HEK293 (cell line): Measurements from ENCODE around the gene NOVA2.
A peak's percentile ranks its signal among the peaks of the same experiment; 100 is the strongest.

ENCODE experiments used
- GLIS1 ChIP-seq: fragments of 450-650 bp; formaldehyde crosslinking; IDR thresholded peaks from 2 replicates; pipeline ENCODE4 v1.5.1; 2016; ENCODE audit warnings: missing biosample characterization, missing genetic modification characterization
- GLIS2 ChIP-seq: fragments of 450-650 bp; formaldehyde crosslinking; IDR thresholded peaks from 2 replicates; pipeline ENCODE4 v1.5.1; 2016; ENCODE audit warnings: missing biosample characterization, missing genetic modification characterization
- KLF10 ChIP-seq: fragments of 450-650 bp; IDR thresholded peaks from 2 replicates; pipeline ENCODE4 v1.5.1; 2018; ENCODE audit warnings: missing biosample characterization, mild to moderate bottlenecking, missing genetic modification characterization
- KLF9 ChIP-seq: fragments of 450-650 bp; formaldehyde crosslinking; IDR thresholded peaks from 2 replicates; pipeline ENCODE4 v1.5.1; 2016; ENCODE audit warnings: missing biosample characterization, missing genetic modification characterization, low read depth
- PRDM1 ChIP-seq: fragments of 450-650 bp; formaldehyde crosslinking; IDR thresholded peaks from 2 replicates; pipeline ENCODE4; 2016; ENCODE audit warnings: missing biosample characterization, missing genetic modification characterization
- REPIN1 ChIP-seq: fragments of 450-650 bp; formaldehyde crosslinking; IDR thresholded peaks from 2 replicates; pipeline ENCODE4 v1.5.1; 2017; ENCODE audit warnings: missing biosample characterization, missing genetic modification characterization, low read depth
- SP2 ChIP-seq: fragments of 450-650 bp; formaldehyde crosslinking; IDR thresholded peaks from 2 replicates; pipeline ENCODE4 v1.5.1; 2016; ENCODE audit warnings: missing biosample characterization, missing genetic modification characterization
- SP7 ChIP-seq: fragments of 450-650 bp; formaldehyde crosslinking; IDR thresholded peaks from 2 replicates; pipeline ENCODE4 v1.5.1; 2016; ENCODE audit warnings: missing biosample characterization, missing genetic modification characterization
- TSHZ1 ChIP-seq: fragments of 450-650 bp; formaldehyde crosslinking; IDR thresholded peaks from 2 replicates; pipeline ENCODE4 v1.5.1; 2016; ENCODE audit warnings: missing biosample characterization, missing genetic modification characterization, borderline replicate concordance
- ZBTB26 ChIP-seq: fragments of 450-650 bp; formaldehyde crosslinking; optimal IDR thresholded peaks from 2 replicates; pipeline ENCODE3; 2016; ENCODE audit warnings: missing biosample characterization, mild to moderate bottlenecking, missing genetic modification characterization
- ZBTB7A ChIP-seq: fragments of 450-650 bp; formaldehyde crosslinking; IDR thresholded peaks from 2 replicates; pipeline ENCODE4 v1.5.1; 2016; ENCODE audit warnings: low read depth, missing biosample characterization, missing genetic modification characterization
- ZNF138 ChIP-seq: fragments of 450-650 bp; formaldehyde crosslinking; IDR thresholded peaks from 2 replicates; pipeline ENCODE4 v1.5.1; 2016; ENCODE audit warnings: missing biosample characterization, missing genetic modification characterization, borderline replicate concordance
- ZNF18 ChIP-seq: fragments of 450-650 bp; formaldehyde crosslinking; IDR thresholded peaks from 2 replicates; pipeline ENCODE4 v1.5.1; 2016; ENCODE audit warnings: missing biosample characterization, missing genetic modification characterization
- ZNF248 ChIP-seq: fragments of 450-650 bp; formaldehyde crosslinking; IDR thresholded peaks from 2 replicates; pipeline ENCODE4 v1.5.1; 2017; ENCODE audit warnings: missing biosample characterization, missing genetic modification characterization
- ZNF292 ChIP-seq: fragments of 450-650 bp; formaldehyde crosslinking; IDR thresholded peaks from 2 replicates; pipeline ENCODE4 v1.5.1; 2016; ENCODE audit warnings: low read depth, missing biosample characterization, missing genetic modification characterization, borderline replicate concordance
- ZNF341 ChIP-seq: fragments of 450-650 bp; formaldehyde crosslinking; IDR thresholded peaks from 2 replicates; pipeline ENCODE4; 2016; ENCODE audit warnings: low read depth, missing biosample characterization, missing genetic modification characterization
- ZNF394 ChIP-seq: fragments of 450-650 bp; formaldehyde crosslinking; IDR thresholded peaks from 2 replicates; pipeline ENCODE4 v1.5.1; 2016; ENCODE audit warnings: missing biosample characterization, missing genetic modification characterization, mild to moderate bottlenecking, moderate library complexity, borderline replicate concordance
- ZNF398 ChIP-seq: fragments of 450-650 bp; formaldehyde crosslinking; IDR thresholded peaks from 2 replicates; pipeline ENCODE4 v1.5.1; 2017; ENCODE audit warnings: missing biosample characterization, missing genetic modification characterization
- ZNF416 ChIP-seq: fragments of 450-650 bp; formaldehyde crosslinking; IDR thresholded peaks from 2 replicates; pipeline ENCODE4 v1.5.1; 2016; ENCODE audit warnings: missing biosample characterization, missing genetic modification characterization
- ZNF610 ChIP-seq: fragments of 450-650 bp; formaldehyde crosslinking; IDR thresholded peaks from 2 replicates; pipeline ENCODE4 v1.5.1; 2016; ENCODE audit warnings: missing biosample characterization, missing genetic modification characterization, borderline replicate concordance
- ZNF654 ChIP-seq: fragments of 450-650 bp; formaldehyde crosslinking; IDR thresholded peaks from 2 replicates; pipeline ENCODE4 v1.5.1; 2016; ENCODE audit warnings: low read depth, missing biosample characterization, missing genetic modification characterization
- ZNF677 ChIP-seq: fragments of 450-650 bp; IDR thresholded peaks from 2 replicates; pipeline ENCODE4 v1.5.0; 2018; ENCODE audit warnings: missing biosample characterization, mild to moderate bottlenecking, missing genetic modification characterization, moderate library complexity
- TF ChIP-seq, protein P1 (sequence below): fragments of 450-650 bp; formaldehyde crosslinking; conservative IDR thresholded peaks from 2 replicates; pipeline ENCODE4 v1.5.1; 2016; ENCODE audit warnings: low read depth, missing biosample characterization, missing genetic modification characterization

Gene NOVA2

DNA sequence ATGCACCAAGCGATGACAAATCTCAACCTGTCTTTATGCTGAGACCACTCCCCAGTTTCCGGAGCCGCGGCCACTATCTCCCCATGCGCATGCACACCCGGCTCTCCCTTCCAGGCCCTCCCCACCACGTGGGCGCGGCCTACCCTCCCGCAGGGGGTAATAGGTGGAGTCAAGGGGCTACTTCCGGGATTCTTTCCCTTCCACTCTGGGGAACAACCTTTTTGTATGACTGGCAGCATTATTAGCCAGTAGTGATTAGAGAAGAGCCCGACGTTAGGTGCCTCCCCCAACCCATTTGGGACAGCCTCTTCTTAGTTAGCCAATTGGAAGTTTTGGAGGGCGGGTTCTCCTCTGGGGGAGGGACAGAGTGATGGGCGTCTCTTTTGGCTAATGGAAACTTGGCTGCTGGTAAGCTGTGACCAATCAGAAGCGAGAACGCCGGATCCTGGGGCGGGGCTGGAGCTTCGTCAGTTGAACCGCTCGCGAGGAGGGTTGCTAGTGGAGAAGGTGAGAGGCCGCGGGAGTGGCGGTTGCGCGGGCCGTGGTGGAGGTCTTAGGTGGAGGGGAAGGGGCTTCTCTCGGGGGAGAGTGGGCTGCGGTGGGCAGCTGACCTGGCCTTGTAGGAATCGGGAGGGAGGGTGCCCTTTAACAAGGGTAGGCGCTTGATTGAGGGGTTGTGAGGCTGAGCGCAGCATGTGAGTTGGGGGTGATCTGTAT, 21.5 kb upstream of the NOVA2 start, which contains the start of gene CCDC61 (continued):
- TF ChIP-seq KLF9, result peak; percentile 30
- peak; percentile 93 for TF ChIP-seq GLIS1 (tag by site-specific recombination)
- TF ChIP-seq ZNF341, result peak; percentile 70
- no peak for TF ChIP-seq TSHZ1 (tag by site-specific recombination)
- no peak for TF ChIP-seq ZNF654 (tag by site-specific recombination)
- no peak for TF ChIP-seq ZNF292 (tag by site-specific recombination)
- TF ChIP-seq REPIN1, result peak; percentile 72; the same call in 1 of the 2 replicates
- TF ChIP-seq GLIS2 (tag by site-specific recombination), result peak; percentile 65
- TF ChIP-seq PRDM1 (tag by site-specific recombination), result 0 out of 2 replicates have a peak, but pooled peaks have one; percentile 44
- no peak for TF ChIP-seq ZNF677
- TF ChIP-seq SP7 (tag by site-specific recombination), result peak; percentile 49
- TF ChIP-seq ZNF248 (tag by site-specific recombination), result no peak
- peak; percentile 47 for TF ChIP-seq ZNF398 (tag by site-specific recombination)
- no peak for TF ChIP-seq ZNF138 (tag by site-specific recombination)
- TF ChIP-seq, protein P1, sequence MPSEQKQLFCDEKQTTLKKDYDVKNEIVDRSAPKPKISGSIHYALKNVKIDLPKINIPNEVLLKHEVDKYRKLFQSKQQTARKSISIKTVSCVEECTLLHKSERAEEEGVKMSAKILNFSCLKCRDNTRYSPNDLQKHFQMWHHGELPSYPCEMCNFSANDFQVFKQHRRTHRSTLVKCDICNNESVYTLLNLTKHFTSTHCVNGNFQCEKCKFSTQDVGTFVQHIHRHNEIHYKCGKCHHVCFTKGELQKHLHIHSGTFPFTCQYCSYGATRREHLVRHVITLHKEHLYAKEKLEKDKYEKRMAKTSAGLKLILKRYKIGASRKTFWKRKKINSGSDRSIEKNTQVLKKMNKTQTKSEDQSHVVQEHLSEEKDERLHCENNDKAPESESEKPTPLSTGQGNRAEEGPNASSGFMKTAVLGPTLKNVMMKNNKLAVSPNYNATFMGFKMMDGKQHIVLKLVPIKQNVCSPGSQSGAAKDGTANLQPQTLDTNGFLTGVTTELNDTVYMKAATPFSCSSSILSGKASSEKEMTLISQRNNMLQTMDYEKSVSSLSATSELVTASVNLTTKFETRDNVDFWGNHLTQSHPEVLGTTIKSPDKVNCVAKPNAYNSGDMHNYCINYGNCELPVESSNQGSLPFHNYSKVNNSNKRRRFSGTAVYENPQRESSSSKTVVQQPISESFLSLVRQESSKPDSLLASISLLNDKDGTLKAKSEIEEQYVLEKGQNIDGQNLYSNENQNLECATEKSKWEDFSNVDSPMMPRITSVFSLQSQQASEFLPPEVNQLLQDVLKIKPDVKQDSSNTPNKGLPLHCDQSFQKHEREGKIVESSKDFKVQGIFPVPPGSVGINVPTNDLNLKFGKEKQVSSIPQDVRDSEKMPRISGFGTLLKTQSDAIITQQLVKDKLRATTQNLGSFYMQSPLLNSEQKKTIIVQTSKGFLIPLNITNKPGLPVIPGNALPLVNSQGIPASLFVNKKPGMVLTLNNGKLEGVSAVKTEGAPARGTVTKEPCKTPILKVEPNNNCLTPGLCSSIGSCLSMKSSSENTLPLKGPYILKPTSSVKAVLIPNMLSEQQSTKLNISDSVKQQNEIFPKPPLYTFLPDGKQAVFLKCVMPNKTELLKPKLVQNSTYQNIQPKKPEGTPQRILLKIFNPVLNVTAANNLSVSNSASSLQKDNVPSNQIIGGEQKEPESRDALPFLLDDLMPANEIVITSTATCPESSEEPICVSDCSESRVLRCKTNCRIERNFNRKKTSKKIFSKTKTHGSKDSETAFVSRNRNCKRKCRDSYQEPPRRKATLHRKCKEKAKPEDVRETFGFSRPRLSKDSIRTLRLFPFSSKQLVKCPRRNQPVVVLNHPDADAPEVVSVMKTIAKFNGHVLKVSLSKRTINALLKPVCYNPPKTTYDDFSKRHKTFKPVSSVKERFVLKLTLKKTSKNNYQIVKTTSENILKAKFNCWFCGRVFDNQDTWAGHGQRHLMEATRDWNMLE (tag by site-specific recombination), result no peak
- peak; percentile 60 for TF ChIP-seq ZBTB26
- 0 out of 2 replicates have a peak, but pooled peaks have one; percentile 20 for TF ChIP-seq KLF10
- peak; percentile 83 for TF ChIP-seq ZBTB7A (tag by site-specific recombination)
- no peak for TF ChIP-seq ZNF18 (tag by site-specific recombination)
- TF ChIP-seq ZNF394 (tag by site-specific recombination), result 0 out of 2 replicates have a peak, but pooled peaks have one; percentile 24
- 0 out of 2 replicates have a peak, but pooled peaks have one; percentile 26 for TF ChIP-seq ZNF610 (tag by site-specific recombination)
- TF ChIP-seq ZNF416, result no peak
- peak; percentile 98 for TF ChIP-seq SP2 (tag by site-specific recombination)
